IMR-90 (cell line): ENCODE measurements around the gene ITGB1. TPM values are rescaled to one million over a fixed set of nuclear protein-coding genes. Genes with fewer than 3 reads are reported as not detected.

ENCODE experiments used
- ATAC-seq: fragments of 200-7000 bp; cut with Tn5 transposase; 2 replicates; pipeline ENCODE4 v1.9.1; 2020; ENCODE audit warnings: low read depth, mild to moderate bottlenecking, moderate library complexity
- BruUV-seq: library from RNA; stranded (reverse); fragments of 400-500 nt; replicated peaks from 2 replicates; lab custom pipeline; 2021; lab: Mats Ljungman, UMichigan
- CTCF ChIA-PET: fragments of 300-600 bp; formaldehyde crosslinking; extraction: SDS; loops from one replicate; lab custom pipeline; 2021; ENCODE audit warnings: antibody characterized with exemption; lab: Yijun Ruan, JAX
- POLR2A ChIA-PET: fragments of 300-600 bp; sonication (Branson Sonifier 250); formaldehyde crosslinking; loops from one replicate; lab custom pipeline; 2022; ENCODE audit warnings: antibody characterized with exemption; ENCODE audit not compliant: unreplicated experiment; lab: Charles Lee
- DNase-seq: peaks from one replicate; pipeline ENCODE4 v3.0.0; 2013
- H2AFZ ChIP-seq: replicated peaks from 2 replicates; pipeline ENCODE3; 2013; ENCODE audit warnings: low read length, mild to moderate bottlenecking; ENCODE audit not compliant: poor library complexity
- H2AK5ac ChIP-seq: 2 replicates; pipeline ENCODE4 v1.6.1; 2013; ENCODE audit warnings: low read depth, low read length, inconsistent platforms
- H2AK9ac ChIP-seq: replicated peaks from 2 replicates; pipeline ENCODE3; 2013; ENCODE audit warnings: mild to moderate bottlenecking, low read depth, low read length, moderate library complexity; ENCODE audit not compliant: poor library complexity
- H2BK120ac ChIP-seq: 2 replicates; pipeline ENCODE4 v1.6.1; 2013; ENCODE audit warnings: low read depth, low read length, inconsistent platforms
- H2BK15ac ChIP-seq: 3 replicates; pipeline ENCODE4 v1.6.1; 2013; ENCODE audit warnings: low read depth, low read length, inconsistent platforms
- H2BK20ac ChIP-seq: 2 replicates; pipeline ENCODE4 v1.6.1; 2013; ENCODE audit warnings: low read depth, mild to moderate bottlenecking, inconsistent platforms, low read length, moderate library complexity
- H2BK5ac ChIP-seq: 2 replicates; pipeline ENCODE4 v1.6.1; 2013; ENCODE audit warnings: mild to moderate bottlenecking, low read depth, low read length, inconsistent platforms; ENCODE audit not compliant: poor library complexity, severe bottlenecking
- H3K14ac ChIP-seq: replicated peaks from 2 replicates; pipeline ENCODE4 v1.6.1; 2013; ENCODE audit warnings: low read depth, low read length, inconsistent platforms
- H3K18ac ChIP-seq: 2 replicates; pipeline ENCODE4 v1.6.1; 2013; ENCODE audit warnings: low read depth, low read length, control low read depth
- H3K23ac ChIP-seq: 2 replicates; pipeline ENCODE4 v1.6.1; 2013; ENCODE audit warnings: low read depth, low read length, inconsistent platforms
- H3K27ac ChIP-seq: 2 replicates; pipeline ENCODE4 v1.5.1; 2013; ENCODE audit warnings: mild to moderate bottlenecking, control low read depth, low read length; ENCODE audit not compliant: insufficient read depth
- H3K27me3 ChIP-seq: 2 replicates; pipeline ENCODE4 v1.6.1; 2013; ENCODE audit warnings: low read length; ENCODE audit not compliant: control insufficient read depth, insufficient read depth
- H3K36me3 ChIP-seq: 2 replicates; pipeline ENCODE4 v1.6.1; 2013; ENCODE audit warnings: low read length, mixed read lengths; ENCODE audit not compliant: control insufficient read depth, insufficient read depth
- H3K4ac ChIP-seq: 2 replicates; pipeline ENCODE4 v1.6.1; 2013; ENCODE audit warnings: low read depth, low read length, inconsistent platforms
- H3K4me1 ChIP-seq: 2 replicates; pipeline ENCODE4 v1.6.1; 2013; ENCODE audit warnings: low read length, mixed read lengths; ENCODE audit not compliant: control insufficient read depth, insufficient read depth
- H3K4me2 ChIP-seq: 2 replicates; pipeline ENCODE4 v1.6.1; 2013; ENCODE audit warnings: low read depth, mild to moderate bottlenecking, control low read depth, low read length, moderate library complexity
- H3K4me3 ChIP-seq: 2 replicates; pipeline ENCODE4 v1.5.1; 2013; ENCODE audit warnings: low read depth, mild to moderate bottlenecking, control low read depth, low read length, moderate library complexity; ENCODE audit not compliant: insufficient read depth
- H3K56ac ChIP-seq: 2 replicates; pipeline ENCODE4 v1.6.1; 2013; ENCODE audit warnings: low read length, inconsistent platforms; ENCODE audit not compliant: insufficient read depth; ENCODE audit errors: extremely low read depth
- H3K79me1 ChIP-seq, 2 experiments: 2 replicates each; pipeline ENCODE4 v1.6.1; 2013; ENCODE audit warnings: low read length in 2 of 2, inconsistent platforms in 1 of 2, low read depth in 1 of 2
- H3K9ac ChIP-seq: 2 replicates; pipeline ENCODE4 v1.6.1; 2013; ENCODE audit warnings: low read depth, low read length, control low read depth
- H3K9me1 ChIP-seq: 2 replicates; pipeline ENCODE4 v1.6.1; 2013; ENCODE audit warnings: low read length, inconsistent platforms; ENCODE audit not compliant: insufficient read depth
- H3K9me3 ChIP-seq: 2 replicates; pipeline ENCODE4 v1.6.1; 2013; ENCODE audit warnings: low read length; ENCODE audit not compliant: control insufficient read depth, insufficient read depth
- H4K20me1 ChIP-seq: 2 replicates; pipeline ENCODE4 v1.6.1; 2013; ENCODE audit warnings: low read length, inconsistent platforms; ENCODE audit not compliant: insufficient read depth
- H4K5ac ChIP-seq: 2 replicates; pipeline ENCODE4 v1.6.1; 2013; ENCODE audit warnings: mild to moderate bottlenecking, low read depth, low read length, control low read depth
- H4K8ac ChIP-seq, 2 experiments: 2 replicates each; pipeline ENCODE4 v1.6.1; 2013; ENCODE audit warnings: low read depth in 2 of 2, low read length in 2 of 2, control low read depth in 1 of 2, inconsistent platforms in 1 of 2
- H4K91ac ChIP-seq: 2 replicates; pipeline ENCODE4 v1.6.1; 2013; ENCODE audit warnings: low read depth, low read length, inconsistent platforms; ENCODE audit not compliant: insufficient read depth
- BHLHE40 ChIP-seq: fragments of 150-350 bp; IDR thresholded peaks from 2 replicates; pipeline ENCODE4 v1.6.1; 2016; ENCODE audit warnings: mild to moderate bottlenecking, low read depth, low read length
- CEBPB ChIP-seq: IDR thresholded peaks from 2 replicates; pipeline ENCODE4 v1.6.1; 2012; ENCODE audit warnings: low read depth, low read length, improper control_type of control experiment
- CHD1 ChIP-seq: IDR thresholded peaks from 2 replicates; pipeline ENCODE4 v1.6.1; 2012; ENCODE audit warnings: low read depth, low read length, improper control_type of control experiment
- MXI1 ChIP-seq: IDR thresholded peaks from 2 replicates; pipeline ENCODE4 v1.6.1; 2012; ENCODE audit warnings: low read depth, mild to moderate bottlenecking, low read length, moderate library complexity, borderline replicate concordance
- POLR2A ChIP-seq: IDR thresholded peaks from 2 replicates; pipeline ENCODE4 v1.6.1; 2012; ENCODE audit warnings: mild to moderate bottlenecking, low read depth, low read length
- RAD21 ChIP-seq: IDR thresholded peaks from 2 replicates; pipeline ENCODE4 v1.6.1; 2012; ENCODE audit warnings: low read length, improper control_type of control experiment
- RCOR1 ChIP-seq: IDR thresholded peaks from 2 replicates; pipeline ENCODE4 v1.6.1; 2012; ENCODE audit warnings: mild to moderate bottlenecking, low read length, improper control_type of control experiment; ENCODE audit not compliant: insufficient replicate concordance
- RFX5 ChIP-seq: IDR thresholded peaks from 2 replicates; pipeline ENCODE4 v1.8.0; 2012; ENCODE audit warnings: low read depth, mild to moderate bottlenecking, low read length, moderate library complexity
- SMC3 ChIP-seq: fragments of 150-350 bp; IDR thresholded peaks from 2 replicates; pipeline ENCODE4 v1.6.1; 2016; ENCODE audit warnings: low read depth, mild to moderate bottlenecking, antibody characterized with exemption, low read length, moderate library complexity
- WGBS, 2 experiments: methylation state at CpG; one replicate each; pipeline versions ENCODE4 v1.1.5 to v1.1.7; 2013; ENCODE audit warnings: missing lambda C conversion rate in 2 of 2; ENCODE audit not compliant: insufficient read length in 1 of 2; ENCODE audit errors: extremely low coverage in 2 of 2; 5-methylcytosine and 5-hydroxymethylcytosine counted together
- dilution Hi-C: fragments of 300-500 bp; cut with HindIII; formaldehyde crosslinking; loops from one replicate; pipeline ENCODE4 v1.14.3; 2018; ENCODE audit warnings: low sequenced_read_pairs; ENCODE audit not compliant: unreplicated experiment
- in situ Hi-C: fragments of 300-500 bp; cut with MboI; formaldehyde crosslinking; loops from 3 replicates; pipeline ENCODE4 v1.14.3; 2019; ENCODE audit warnings: low sequenced_read_pairs, inconsistent platforms, mixed read lengths
- intact Hi-C: fragments of 100-400 bp; cut with micrococcal nuclease; formaldehyde crosslinking; loops from 2 replicates; pipeline ENCODE4 v1.10.0; 2022
- polyA plus RNA-seq, 3 experiments: library from polyadenylated mRNA; depleted of rRNA; stranded (reverse); fragments of >200 nt; gene quantifications; 2 replicates each; pipeline ENCODE4 v1.2.3, GENCODE V29; 2012; ENCODE audit warnings: low replicate concordance in 1 of 3
- total RNA-seq: library from RNA; depleted of rRNA; stranded (reverse); fragments of >200 nt; gene quantifications from 2 replicates; pipeline ENCODE4 v1.2.3, GENCODE V29; 2012
- TF ChIP-seq, protein P1 (sequence below): fragments of 150-350 bp; IDR thresholded peaks from 2 replicates; pipeline ENCODE4 v1.6.1; 2016; ENCODE audit warnings: low read depth, mild to moderate bottlenecking, low read length, moderate library complexity, borderline replicate concordance
- TF ChIP-seq, protein P2 (sequence below): conservative IDR thresholded peaks from 2 replicates; pipeline ENCODE4 v1.5.1; 2012; ENCODE audit warnings: mild to moderate bottlenecking, low read depth, low read length, improper control_type of control experiment

Gene ITGB1
- total and polyA plus RNA-seq, 2 of the 4 experiments (the other 2 are of a cell fraction) = 1,331 to 2,066 TPM

DNA sequence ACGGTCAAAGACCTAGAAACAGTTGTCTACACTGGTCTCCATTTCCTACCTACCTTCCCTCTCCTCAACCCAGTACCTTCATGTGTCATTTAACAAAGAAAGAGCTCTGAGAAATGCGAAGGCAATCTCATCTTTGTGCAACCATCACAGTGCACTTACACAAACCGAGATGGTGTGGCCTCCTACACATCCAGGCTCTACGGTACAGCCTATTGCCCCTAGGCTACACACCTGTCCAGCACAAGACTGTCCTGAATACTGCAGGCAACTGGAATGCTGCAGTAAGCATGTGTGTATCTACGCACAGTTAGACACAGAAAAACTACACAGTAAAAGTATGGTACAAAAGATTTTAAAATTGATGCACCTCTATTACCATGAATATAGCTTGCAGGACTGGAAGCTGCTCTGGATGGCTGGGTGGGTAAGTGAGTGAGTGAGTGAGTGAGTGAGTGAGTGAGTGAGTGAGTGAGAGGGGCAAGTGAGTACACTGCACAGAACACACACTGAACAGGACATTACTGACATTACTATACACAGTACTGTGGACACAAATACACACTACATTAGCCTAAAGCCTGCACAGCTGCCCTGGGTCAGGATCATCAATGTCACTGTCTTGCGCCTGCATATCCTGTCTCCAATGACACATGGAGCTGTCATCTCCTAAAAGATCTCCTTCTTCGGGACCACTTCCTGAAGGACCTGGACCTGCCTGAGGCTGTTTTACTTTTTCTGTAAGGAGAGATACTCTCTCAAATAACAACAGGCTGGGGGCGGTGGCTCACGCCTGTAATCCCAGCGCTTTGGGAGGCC is 18.5 kb downstream of the ITGB1 start (continued):
- no peak for TF ChIP-seq SMC3

DNA sequence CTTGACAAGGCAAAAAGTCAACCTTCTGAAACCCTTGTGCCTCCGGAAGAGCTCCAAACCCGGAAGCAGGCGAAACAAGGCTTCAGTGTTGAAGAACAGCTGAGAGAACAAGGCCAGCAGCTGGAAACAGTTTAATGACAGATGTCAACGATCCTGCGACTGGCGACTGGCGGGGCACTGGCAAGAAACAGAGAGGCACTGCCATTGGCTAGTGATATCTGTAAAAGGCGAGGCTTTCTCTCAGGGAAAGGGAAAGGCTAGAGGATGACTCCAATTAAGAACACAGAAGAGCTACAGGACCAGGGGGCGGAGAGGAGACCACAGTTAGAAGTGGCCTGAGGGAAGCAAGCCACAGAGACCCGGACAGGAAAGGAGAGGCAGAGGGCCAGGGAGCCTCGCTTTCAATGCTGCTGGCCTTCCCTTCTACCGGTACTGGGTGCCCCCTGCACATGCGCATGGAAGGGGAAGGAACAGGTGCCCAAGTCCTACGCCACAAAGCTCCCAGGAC is 19.4 kb downstream of the ITGB1 start:
- H4K91ac ChIP-seq = peak overlapping the region; percentile 65
- H3K27ac ChIP-seq = peak overlapping the region; percentile 94
- 26% methylated on average over 10 of the region's 14 CpGs; no CpG with 5 or more reads in 1 of the 2 experiments for WGBS, 2 experiments
- peak overlapping the region; percentile 10 for H2AFZ ChIP-seq
- H3K23ac ChIP-seq = peak overlapping the region; percentile 91
- DNase-seq (no peak), ATAC-seq (peak; percentile 13)
- H3K9me1 ChIP-seq = peaks cover 31% of the 10 kb centered on the region
- no peaks in the 10 kb centered on the region for H3K9me3 ChIP-seq
- H2BK15ac ChIP-seq = peak overlapping the region; percentile 35; the same call in 2 of the 3 replicates
- POLR2A ChIA-PET = no interaction called here
- H3K9ac ChIP-seq = peak overlapping the region; percentile 67
- in situ Hi-C loops = no loop called here
- dilution Hi-C loops = no loop called here
- peak overlapping the region; percentile 1; the same call in 1 of the 2 replicates for H3K4me3 ChIP-seq
- peaks cover 10% of the 10 kb centered on the region for H3K36me3 ChIP-seq
- peak overlapping the region; percentile 42 for H3K18ac ChIP-seq
- peak overlapping the region; percentile 28; the same call in 1 of the 2 replicates for H4K5ac ChIP-seq
- peaks cover 34% of the 10 kb centered on the region for H3K4me1 ChIP-seq
- H3K4ac ChIP-seq = peak overlapping the region; percentile 64
- peak overlapping the region; percentile 63 for H2BK5ac ChIP-seq
- intact Hi-C loops = no loop called here
- peaks cover 95% of the 10 kb centered on the region for H4K20me1 ChIP-seq
- peak overlapping the region; percentile 15 to 82 for H4K8ac ChIP-seq
- H2BK120ac ChIP-seq = peak overlapping the region; percentile 67
- CTCF ChIA-PET = no interaction called here
- no TSS peak for BruUV-seq
- peak overlapping the region; percentile 77 for H2AK5ac ChIP-seq
- H3K4me2 ChIP-seq = peak overlapping the region; percentile 73
- peak overlapping the region; percentile 44; the same call in 1 of the 2 replicates for H3K56ac ChIP-seq
- peak overlapping the region; percentile 5; the same call in 1 of the 2 replicates for H2BK20ac ChIP-seq
- no peaks in the 10 kb centered on the region for H3K27me3 ChIP-seq
- H2AK9ac ChIP-seq = peak overlapping the region; percentile 51
- H3K14ac ChIP-seq = peak overlapping the region; percentile 77
- H3K79me1 ChIP-seq = peaks cover 0 to 36% of the 10 kb centered on the region in 2 experiments; a peak in 2 of 4 replicates
- TF ChIP-seq RAD21 (no peak), CHD1 (no peak), BHLHE40 (no peak), RCOR1 (no peak), RFX5 (no peak), CEBPB (no peak), MXI1 (no peak), POLR2A (no peak)
- TF ChIP-seq, protein P1, sequence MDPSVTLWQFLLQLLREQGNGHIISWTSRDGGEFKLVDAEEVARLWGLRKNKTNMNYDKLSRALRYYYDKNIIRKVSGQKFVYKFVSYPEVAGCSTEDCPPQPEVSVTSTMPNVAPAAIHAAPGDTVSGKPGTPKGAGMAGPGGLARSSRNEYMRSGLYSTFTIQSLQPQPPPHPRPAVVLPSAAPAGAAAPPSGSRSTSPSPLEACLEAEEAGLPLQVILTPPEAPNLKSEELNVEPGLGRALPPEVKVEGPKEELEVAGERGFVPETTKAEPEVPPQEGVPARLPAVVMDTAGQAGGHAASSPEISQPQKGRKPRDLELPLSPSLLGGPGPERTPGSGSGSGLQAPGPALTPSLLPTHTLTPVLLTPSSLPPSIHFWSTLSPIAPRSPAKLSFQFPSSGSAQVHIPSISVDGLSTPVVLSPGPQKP = no peak
- TF ChIP-seq, protein P2, sequence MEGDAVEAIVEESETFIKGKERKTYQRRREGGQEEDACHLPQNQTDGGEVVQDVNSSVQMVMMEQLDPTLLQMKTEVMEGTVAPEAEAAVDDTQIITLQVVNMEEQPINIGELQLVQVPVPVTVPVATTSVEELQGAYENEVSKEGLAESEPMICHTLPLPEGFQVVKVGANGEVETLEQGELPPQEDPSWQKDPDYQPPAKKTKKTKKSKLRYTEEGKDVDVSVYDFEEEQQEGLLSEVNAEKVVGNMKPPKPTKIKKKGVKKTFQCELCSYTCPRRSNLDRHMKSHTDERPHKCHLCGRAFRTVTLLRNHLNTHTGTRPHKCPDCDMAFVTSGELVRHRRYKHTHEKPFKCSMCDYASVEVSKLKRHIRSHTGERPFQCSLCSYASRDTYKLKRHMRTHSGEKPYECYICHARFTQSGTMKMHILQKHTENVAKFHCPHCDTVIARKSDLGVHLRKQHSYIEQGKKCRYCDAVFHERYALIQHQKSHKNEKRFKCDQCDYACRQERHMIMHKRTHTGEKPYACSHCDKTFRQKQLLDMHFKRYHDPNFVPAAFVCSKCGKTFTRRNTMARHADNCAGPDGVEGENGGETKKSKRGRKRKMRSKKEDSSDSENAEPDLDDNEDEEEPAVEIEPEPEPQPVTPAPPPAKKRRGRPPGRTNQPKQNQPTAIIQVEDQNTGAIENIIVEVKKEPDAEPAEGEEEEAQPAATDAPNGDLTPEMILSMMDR = no peak
